ENCODE results near the gene SLC25A38.

SLC25A38 gene

GRCh38 chr3:39428745-39429201 lies 45.6 kb downstream of the SLC25A38 start:
- in situ Hi-C loops (cut with MboI; ENCODE audit: low sequenced_read_pairs), result no loop called here

DNA sequence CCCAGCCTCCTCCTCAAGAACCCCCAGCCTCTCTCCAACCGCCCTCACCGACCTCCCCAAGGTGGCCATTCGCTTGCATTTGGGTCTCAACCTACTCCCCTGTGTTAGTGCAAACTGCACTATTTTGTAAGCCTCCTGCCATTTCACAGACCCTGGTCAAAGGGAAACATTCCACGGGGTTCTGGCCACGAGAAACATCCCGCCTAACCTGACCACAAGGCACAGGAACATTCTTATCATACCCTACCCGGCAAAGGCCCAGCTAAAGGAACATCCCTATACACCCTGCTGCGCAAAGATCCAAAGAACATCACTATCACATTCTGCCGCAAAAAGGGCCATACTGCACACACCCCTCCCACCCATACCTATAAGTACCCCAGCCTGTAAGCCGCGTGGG lies 46.3 kb downstream of the SLC25A38 start:
- in situ Hi-C loops (cut with MboI; ENCODE audit: low sequenced_read_pairs), result no loop called here

DNA sequence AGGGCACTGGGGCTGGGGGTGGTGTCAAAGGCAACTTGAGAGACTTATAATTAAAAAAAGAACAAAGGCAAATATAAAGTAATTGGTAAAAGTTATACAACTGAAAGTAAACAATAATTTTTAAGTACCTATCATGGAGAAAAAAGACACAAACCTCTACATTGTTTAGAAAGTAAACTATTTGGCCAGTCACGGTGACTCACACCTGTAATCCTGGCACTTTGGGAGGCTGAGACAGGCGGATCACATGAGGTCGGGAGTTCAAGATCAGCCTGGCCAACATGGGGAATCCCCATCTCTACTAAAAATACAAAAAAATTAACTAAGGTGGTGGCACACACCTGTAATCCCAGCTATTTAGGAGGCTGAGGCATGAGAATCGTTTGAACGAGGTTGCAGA lies 49.2 kb downstream of the SLC25A38 start:
- in situ Hi-C loops (cut with MboI; ENCODE audit: low sequenced_read_pairs), result no loop called here

DNA sequence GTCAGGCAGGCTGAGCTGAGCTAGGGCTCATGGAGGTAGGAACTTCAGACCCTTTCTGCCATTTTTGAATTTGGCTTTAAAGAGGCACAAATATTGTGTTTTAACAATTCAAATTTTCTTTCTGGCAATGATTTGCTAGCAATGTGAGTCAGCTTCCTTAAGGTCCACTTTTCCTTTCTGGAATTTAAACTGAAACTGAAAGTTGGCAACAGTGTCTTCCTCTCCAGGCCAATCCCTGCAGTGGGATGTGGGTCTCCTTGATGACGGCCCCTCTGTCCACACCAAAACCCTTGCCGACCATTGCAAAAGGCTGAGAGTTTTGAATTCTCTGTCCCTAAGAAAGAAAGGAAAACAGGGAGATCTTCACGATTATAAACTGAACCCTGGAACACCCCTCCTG lies 50.5 kb downstream of the SLC25A38 start:
- in situ Hi-C loops (cut with MboI; ENCODE audit: low sequenced_read_pairs), result no loop called here

DNA sequence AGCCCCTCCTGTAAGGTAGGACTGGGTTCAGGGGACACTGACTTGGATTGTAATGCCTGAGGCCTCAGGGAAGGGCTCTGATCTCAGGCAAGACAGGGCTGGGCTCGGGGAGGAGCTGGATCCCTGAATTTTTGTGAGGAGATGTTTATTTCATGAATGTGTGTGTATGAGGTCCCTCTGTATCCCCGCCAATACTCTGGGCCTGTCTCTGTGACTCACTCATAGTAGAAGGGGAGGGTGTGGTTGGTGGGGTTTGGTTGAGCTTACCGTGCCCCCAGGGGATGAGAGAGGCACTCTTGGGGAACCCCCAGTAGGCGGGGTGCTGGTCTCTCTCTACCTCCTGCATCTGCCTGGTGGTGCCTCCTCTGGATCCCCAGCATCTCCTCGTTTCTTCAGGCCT lies 51.4 kb downstream of the SLC25A38 start:
- in situ Hi-C loops (cut with MboI; ENCODE audit: low sequenced_read_pairs), result no loop called here

GRCh38 chr3:39435006-39435748 lies 52.0 kb downstream of the SLC25A38 start:
- in situ Hi-C loops (cut with MboI; ENCODE audit: low sequenced_read_pairs), result no loop called here

DNA sequence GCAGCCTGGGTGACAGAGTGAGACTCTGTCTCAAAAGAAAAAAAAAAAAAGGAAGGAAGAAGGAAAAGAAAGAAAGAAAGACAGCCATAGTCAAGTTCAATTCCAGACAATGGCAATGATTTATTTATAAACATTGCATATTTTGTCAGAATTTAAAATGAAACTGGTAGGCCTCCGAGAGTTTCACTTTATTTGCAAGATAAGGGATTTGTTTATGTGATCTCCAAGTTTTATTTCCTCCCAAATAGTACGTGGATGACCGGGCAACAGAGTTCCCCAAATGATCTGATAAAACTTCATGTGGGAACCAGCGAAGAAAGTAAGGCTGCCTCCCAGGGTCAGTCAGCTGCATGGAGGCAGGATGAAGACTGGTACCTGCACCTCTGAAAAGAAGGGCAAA lies 55.7 kb downstream of the SLC25A38 start:
- in situ Hi-C loops (cut with MboI; ENCODE audit: low sequenced_read_pairs), result no loop called here

DNA sequence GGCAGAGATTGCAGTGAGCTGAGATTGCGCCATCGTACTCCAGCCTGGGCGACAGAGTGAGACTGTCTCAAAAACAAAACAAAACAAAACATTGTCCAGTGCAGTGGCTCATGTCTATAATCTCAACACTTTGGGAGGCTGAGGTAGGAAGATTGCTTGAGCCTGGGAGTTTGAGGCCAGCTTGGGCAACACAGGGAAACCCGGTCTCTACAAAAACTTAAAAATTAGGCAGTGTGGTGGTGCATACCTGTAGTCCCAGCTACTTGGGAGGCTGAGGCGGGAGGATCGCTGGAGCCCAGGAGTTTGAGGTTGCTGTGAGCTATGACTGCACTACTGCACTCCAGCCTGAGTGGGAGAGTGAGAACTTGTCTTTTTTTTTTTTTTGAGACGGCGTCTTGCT lies 57.1 kb downstream of the SLC25A38 start:
- in situ Hi-C loops (cut with MboI; ENCODE audit: low sequenced_read_pairs), result no loop called here

DNA sequence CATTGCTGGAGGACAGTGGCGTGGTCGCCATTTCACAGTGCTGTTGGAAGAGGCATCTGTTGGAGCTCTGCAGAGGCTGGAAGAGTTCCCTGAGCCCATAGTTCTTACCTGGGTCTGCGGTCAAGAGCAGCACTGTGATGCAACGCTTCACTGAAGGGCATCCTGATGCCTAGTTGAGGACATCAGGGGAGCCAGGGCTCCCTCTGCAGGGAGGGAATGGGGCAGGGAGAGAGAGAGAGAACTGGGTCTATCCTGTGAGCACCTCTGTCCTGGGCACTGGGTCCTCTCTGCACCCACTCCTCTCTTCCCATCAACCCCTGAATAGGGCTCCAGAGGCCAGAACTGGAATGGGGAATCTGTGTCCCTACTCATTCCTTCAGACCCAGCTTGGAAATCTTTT lies 60.4 kb downstream of the SLC25A38 start:
- in situ Hi-C loops (cut with MboI; ENCODE audit: low sequenced_read_pairs), result no loop called here

DNA sequence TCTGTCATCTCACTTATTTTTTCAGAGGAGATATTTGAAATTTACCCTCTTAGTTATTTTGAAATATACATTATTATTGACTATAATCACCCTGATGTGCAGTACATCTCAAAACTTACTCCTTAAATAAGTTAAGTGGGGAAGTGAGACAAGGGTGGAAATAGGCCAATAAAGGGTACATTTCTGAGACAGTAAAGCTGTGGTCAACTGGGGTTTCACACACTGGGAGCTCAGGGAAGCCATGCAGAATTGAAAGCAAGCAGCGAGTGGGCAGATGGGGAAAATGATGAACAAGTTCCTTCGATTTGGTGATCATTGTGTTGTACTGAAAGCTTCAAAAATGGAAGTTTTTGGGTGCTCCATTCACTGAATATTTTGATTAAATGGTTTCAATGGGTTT lies 62.8 kb downstream of the SLC25A38 start:
- in situ Hi-C loops (cut with MboI; ENCODE audit: low sequenced_read_pairs), result no loop called here

GRCh38 chr3:39446444-39446843 lies 63.3 kb downstream of the SLC25A38 start:
- in situ Hi-C loops (cut with MboI; ENCODE audit: low sequenced_read_pairs), result no loop called here

All from hTERT RPE-1 (cell line).